ENCODE results near the gene KCNJ14. TPM values are rescaled to one million over a fixed set of nuclear protein-coding genes. Genes with fewer than 3 reads are reported as not detected.

Gene KCNJ14
- total RNA-seq, 1 donor from 2014 or later: 0.20 TPM

DNA sequence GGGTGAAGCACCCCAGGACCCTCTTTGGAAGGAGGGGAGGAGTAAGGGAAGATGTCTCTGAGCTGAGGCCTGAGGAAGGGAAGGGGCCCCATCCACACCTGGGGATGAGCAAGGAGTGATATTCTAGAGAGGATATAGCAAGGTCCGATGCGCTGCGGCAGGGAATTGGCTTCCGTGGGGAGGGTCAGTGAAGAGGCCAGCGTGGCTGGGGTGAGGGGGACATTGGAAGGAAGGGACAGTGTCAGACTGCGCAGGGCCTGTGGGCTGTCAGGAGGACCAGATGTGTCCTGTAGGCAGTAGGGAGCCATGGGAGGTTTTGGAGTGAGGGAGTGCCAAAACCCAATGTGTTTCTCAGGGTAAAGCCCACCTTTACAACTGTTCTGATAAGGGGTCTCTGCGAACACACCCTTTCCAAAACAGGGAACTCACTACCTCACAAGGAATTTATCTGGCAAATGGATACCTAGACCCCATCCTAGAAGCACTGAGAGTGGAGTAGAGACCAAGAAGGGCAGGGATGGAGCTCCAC lies 52.6 kb downstream of the KCNJ14 start:
- DNase-seq (ENCODE audit: low read depth, low spot score): no peak

GRCh38 chr19:48508729-48509411 lies 53.5 kb downstream of the KCNJ14 start:
- DNase-seq (ENCODE audit: low read depth, low spot score): no peak

- no peak for DNase-seq (ENCODE audit: low read depth, low spot score)
Observed at GRCh38 chr19:48509467-48510194, 54.3 kb downstream of the KCNJ14 start.

DNA sequence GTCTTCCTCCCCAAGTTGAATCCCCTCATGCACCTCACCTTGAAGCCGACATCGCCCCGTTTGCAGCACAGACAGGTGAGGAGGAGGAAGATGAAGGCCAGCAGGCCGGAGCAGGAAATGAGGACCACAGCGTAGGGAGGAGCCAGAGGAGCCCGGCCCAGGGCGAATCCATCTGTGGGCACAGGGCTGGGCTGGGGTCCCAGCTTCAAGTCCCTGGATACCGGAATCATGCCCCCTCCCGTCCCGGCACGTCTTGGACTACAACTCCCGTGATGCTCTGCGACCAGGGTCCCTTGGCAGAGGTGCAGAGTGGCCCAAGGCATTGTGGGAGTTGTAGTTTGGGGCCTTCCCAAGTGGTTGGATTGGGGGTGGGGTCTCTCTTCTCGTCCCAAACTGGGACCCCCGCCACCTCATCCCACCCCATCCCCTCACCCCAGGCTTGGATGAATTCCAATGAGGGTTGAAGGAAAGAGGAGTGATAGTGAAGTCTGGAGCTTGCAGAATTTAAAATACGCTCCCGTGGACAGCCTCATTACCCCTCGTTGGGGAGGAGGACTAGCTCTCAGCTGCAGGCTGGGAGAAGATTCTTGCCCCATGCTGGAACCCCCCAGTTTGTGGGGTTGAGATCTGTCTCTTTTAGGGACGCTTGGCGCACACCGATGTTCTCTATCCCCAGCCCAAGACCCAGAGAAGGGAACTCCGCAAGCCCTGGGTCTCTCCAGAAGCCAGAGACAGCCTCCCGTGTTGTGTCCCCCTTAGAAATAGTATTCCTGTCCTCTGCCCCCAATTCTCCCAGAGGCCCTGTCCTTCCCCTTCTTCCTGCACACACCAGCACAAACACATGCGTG lies 55.3 kb downstream of the KCNJ14 start:
- no peak for DNase-seq (ENCODE audit: low read depth, low spot score)

DNA sequence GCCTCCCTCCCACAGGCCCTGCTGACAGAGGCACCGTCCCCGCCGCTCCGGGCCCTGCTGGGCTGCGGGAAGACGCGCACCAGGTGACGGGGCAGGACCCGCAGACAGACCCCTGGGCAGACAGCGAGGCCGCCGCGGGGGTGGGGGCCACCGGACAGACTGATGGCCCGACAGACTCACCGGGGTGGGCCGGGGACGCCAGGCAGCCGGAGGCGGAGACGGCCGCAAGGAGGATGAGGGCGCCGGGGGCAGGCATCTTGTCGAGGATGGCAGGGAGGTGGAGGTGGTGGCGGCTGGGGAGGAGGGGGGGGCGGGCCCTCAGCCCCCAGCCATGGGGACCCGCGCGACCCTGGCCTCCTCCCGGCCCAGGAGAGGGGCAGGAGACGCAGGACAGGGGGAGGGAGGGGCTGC lies 56.0 kb downstream of the KCNJ14 start:
- no peak for DNase-seq (ENCODE audit: low read depth, low spot score)

DNA sequence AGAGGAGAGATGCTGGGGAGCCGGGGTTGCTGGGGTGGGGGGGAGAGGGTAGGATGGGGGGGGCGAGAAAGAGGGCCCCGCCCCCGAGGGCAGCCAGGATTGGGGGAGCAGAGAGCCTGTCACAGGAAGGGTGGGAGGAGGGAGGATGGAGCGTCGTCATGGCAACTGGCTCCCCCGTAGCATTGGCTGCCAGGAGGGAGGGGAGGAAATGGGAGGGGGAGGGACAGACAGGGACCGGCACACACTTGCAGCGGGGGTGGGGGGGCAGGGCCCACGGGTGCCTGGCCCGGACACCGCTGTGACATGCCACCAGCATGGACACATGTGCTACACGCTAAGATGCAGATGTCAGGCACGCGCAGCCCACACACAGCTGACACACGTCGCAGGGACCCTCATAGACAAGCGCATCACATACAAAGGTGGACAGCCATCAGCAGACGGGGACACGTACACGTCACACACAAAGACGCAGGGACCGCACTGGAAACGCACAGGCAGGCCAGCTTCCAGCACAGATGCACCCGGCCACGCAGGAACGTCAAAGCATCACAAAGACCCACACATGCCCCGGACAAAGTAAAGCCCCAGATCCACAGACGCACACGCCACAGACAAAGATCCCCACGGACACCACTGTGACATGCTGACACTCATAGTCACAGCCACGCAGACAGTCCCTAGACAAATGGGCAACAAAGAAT lies 56.6 kb downstream of the KCNJ14 start, which contains the start of gene LMTK3:
TSS of gene LMTK3 (minus strand) at position 36 of the 704 bp plus-strand sequence. CDS start 259 bp downstream, outside the sequence.
- no peak for DNase-seq (ENCODE audit: low read depth, low spot score)

GRCh38 chr19:48512504-48513288 lies 57.3 kb downstream of the KCNJ14 start:
- DNase-seq (ENCODE audit: low read depth, low spot score): no peak

- DNase-seq (ENCODE audit: low read depth, low spot score): no peak
Observed at GRCh38 chr19:48513289-48514122, 58.1 kb downstream of the KCNJ14 start.

DNA sequence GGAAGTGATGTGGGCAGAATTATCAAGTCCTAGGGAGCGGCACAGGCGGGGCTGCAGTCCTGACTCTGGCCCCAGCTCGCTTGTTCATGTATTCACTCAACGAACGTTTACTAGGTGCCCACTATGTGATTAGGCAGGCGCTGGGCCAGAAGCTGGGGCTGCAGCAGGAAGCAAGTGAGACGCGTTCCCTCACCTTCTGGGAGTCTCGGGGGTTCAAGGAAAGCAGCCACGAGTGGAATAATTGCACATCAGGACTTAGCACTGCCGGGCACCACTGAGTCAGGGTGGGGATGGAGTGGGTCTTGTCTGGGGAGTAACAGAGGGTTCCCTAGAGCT lies 58.7 kb downstream of the KCNJ14 start:
- no peak for DNase-seq (ENCODE audit: low read depth, low spot score)

DNA sequence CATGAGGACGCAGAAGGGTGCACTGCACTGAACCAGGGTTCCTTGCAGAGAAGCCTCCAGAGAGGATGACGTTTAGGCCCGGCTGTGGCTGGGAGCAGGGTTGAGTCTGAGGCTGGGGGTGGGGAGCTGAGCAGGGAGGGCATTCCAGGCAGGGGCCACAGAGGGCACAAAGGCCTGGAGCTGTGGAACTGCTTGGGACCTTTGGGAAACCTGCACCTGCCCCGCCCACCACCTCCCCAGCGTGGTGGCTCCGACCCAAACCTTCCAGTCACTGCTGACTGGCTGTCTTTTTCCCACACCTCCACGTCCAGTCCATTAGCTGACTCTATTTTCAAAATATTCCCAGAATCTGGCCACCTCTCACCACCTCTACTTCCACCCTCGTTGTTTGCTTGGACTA lies 61.2 kb downstream of the KCNJ14 start:
- no peak for DNase-seq (ENCODE audit: low read depth, low spot score)

Other genes with a start within 250 kb of the KCNJ14 start
- gene CARD8, start 199.7 kb upstream of the KCNJ14 start, total RNA-seq: 92.5 and 103 TPM in 2 replicates
- 0.66 and 0.81 TPM in 2 replicates for gene ZNF114, start 185.5 kb upstream of the KCNJ14 start, total RNA-seq
- gene EMP3, start 130.0 kb upstream of the KCNJ14 start, total RNA-seq: 51.2 and 82.6 TPM in 2 replicates
- 1.5 and 2.7 TPM in 2 replicates for gene TMEM143, start 91.6 kb upstream of the KCNJ14 start, total RNA-seq
- not detected in 2 replicates for gene SYNGR4, start 91.2 kb upstream of the KCNJ14 start, total RNA-seq
- 45.6 and 47.8 TPM in 2 replicates for gene KDELR1, start 64.0 kb upstream of the KCNJ14 start, total RNA-seq
- 0.39 and 0.40 TPM in 2 replicates for gene GRIN2D, start 61.9 kb upstream of the KCNJ14 start, total RNA-seq
- gene GRWD1, start 9.6 kb upstream of the KCNJ14 start, total RNA-seq: 35.5 and 64.0 TPM in 2 replicates
- 58.2 and 68.4 TPM in 2 replicates for gene CYTH2, start 13.8 kb downstream of the KCNJ14 start, total RNA-seq
- under 0.01 and 0.04 TPM in 2 replicates for gene LMTK3, start 56.3 kb downstream of the KCNJ14 start, total RNA-seq
- gene SULT2B1, start 96.6 kb downstream of the KCNJ14 start, total RNA-seq: 0.07 TPM in 1 of 2 replicates, not detected in the other
- not detected in 2 replicates for gene SPACA4, start 151.2 kb downstream of the KCNJ14 start, total RNA-seq
- 0.73 and 0.99 TPM in 2 replicates for gene FAM83E, start 159.5 kb downstream of the KCNJ14 start, total RNA-seq
- 1,737 and 2,640 TPM in 2 replicates for gene RPL18, start 163.6 kb downstream of the KCNJ14 start, total RNA-seq
- gene SPHK2, start 163.9 kb downstream of the KCNJ14 start, total RNA-seq: 6.7 and 9.2 TPM in 2 replicates
- gene DBP, start 181.8 kb downstream of the KCNJ14 start, total RNA-seq: 0.85 and 2.2 TPM in 2 replicates
- 2.3 and 3.2 TPM in 2 replicates for gene CA11, start 190.6 kb downstream of the KCNJ14 start, total RNA-seq
- 0.07 TPM in 1 of 2 replicates, not detected in the other for gene NTN5, start 217.4 kb downstream of the KCNJ14 start, total RNA-seq
- gene FUT2, start 240.4 kb downstream of the KCNJ14 start, total RNA-seq: not detected in 2 replicates

All from pulmonary artery endothelial cell (primary cell).